MCF 10A (cell line): ENCODE results near the gene MACF1. TPM values are rescaled to one million over a fixed set of nuclear protein-coding genes. Genes with fewer than 3 reads are reported as not detected.

Source experiments
- BruUV-seq: library from RNA; stranded (reverse); fragments of 400-500 nt; replicated peaks from 2 replicates; lab custom pipeline; 2021; lab: Mats Ljungman, UMichigan
- CTCF ChIA-PET: fragments of 300-600 bp; sonication (Branson Sonifier 250); formaldehyde crosslinking; extraction: SDS; loops from one replicate; lab custom pipeline; 2021; ENCODE audit warnings: antibody characterized with exemption, inconsistent platforms; lab: Yijun Ruan, JAX
- POLR2A ChIA-PET: fragments of 300-600, 350-650 bp; sonication (Branson Sonifier 250); formaldehyde crosslinking; extraction: SDS; loops from one replicate; lab custom pipeline; 2020; ENCODE audit warnings: antibody characterized with exemption, inconsistent platforms; lab: Yijun Ruan, JAX
- DNase-seq: peaks from one replicate; pipeline ENCODE4 v3.0.0-alpha.2; 2018; ENCODE audit not compliant: unreplicated experiment
- H3K27ac Mint-ChIP-seq: one replicate; pipeline ENCODE4 v1.8.0; 2022; ENCODE audit warnings: mild to moderate bottlenecking, low read depth, mixed read lengths; ENCODE audit not compliant: unreplicated experiment
- H3K27me3 Mint-ChIP-seq: one replicate; pipeline ENCODE4 v1.8.0; 2022; ENCODE audit warnings: mixed read lengths; ENCODE audit not compliant: insufficient read depth, unreplicated experiment
- H3K36me3 Mint-ChIP-seq: one replicate; pipeline ENCODE4 v1.8.0; 2022; ENCODE audit warnings: mild to moderate bottlenecking, moderate library complexity, mixed read lengths; ENCODE audit not compliant: insufficient read depth, unreplicated experiment
- H3K4me1 Mint-ChIP-seq: one replicate; pipeline ENCODE4 v1.8.0; 2022; ENCODE audit warnings: mixed read lengths; ENCODE audit not compliant: insufficient read depth, unreplicated experiment
- H3K4me3 Mint-ChIP-seq: one replicate; pipeline ENCODE4 v1.8.0; 2022; ENCODE audit warnings: mild to moderate bottlenecking, moderate library complexity, mixed read lengths; ENCODE audit not compliant: unreplicated experiment
- H3K9me3 Mint-ChIP-seq: one replicate; pipeline ENCODE4 v1.8.0; 2022; ENCODE audit warnings: mixed read lengths; ENCODE audit not compliant: unreplicated experiment
- CTCF ChIP-seq: fragments of 200-600 bp; IDR thresholded peaks from one replicate; pipeline ENCODE4 v1.8.0; 2022; ENCODE audit warnings: antibody characterized with exemption, mild to moderate bottlenecking; ENCODE audit not compliant: unreplicated experiment
- intact Hi-C: fragments of 100-400 bp; cut with micrococcal nuclease; formaldehyde crosslinking; loops from 2 replicates; pipeline ENCODE4 v1.14.1; 2022
- total RNA-seq: library from RNA; stranded (reverse); gene quantifications from 2 replicates; pipeline ENCODE4 v1.2.3, GENCODE V29; 2022

The MACF1 gene
- total RNA-seq, 1 experiment from 2014 or later, result 188 TPM

GRCh38 chr1:39438042-39438441 is 233.5 kb downstream of the MACF1 start:
- H3K9me3 Mint-ChIP-seq, result no peaks in the 10 kb centered on the region
- peak overlapping the region; percentile 32 for H3K27ac Mint-ChIP-seq
- intact Hi-C loops, result no loop called here
- no TSS peak for BruUV-seq
- DNase-seq, result no peak
- H3K4me1 Mint-ChIP-seq, result no peaks in the 10 kb centered on the region
- H3K36me3 Mint-ChIP-seq, result peaks cover 75% of the 10 kb centered on the region
- POLR2A ChIA-PET, result interaction anchor here (0.8 to 1.2 kb wide), 4 partner anchors 10 to 23 kb away, joined by 3 to 5 read pairs (median 4); no protein-coding TSS in a partner anchor
- no peak overlapping the region for H3K4me3 Mint-ChIP-seq
- no peaks in the 10 kb centered on the region for H3K27me3 Mint-ChIP-seq
- no peak for TF ChIP-seq CTCF
- CTCF ChIA-PET, result interaction anchor here (1.3 kb wide), 1 partner anchor 346 kb away, joined by 3 read pairs; no protein-coding TSS in a partner anchor

- H3K36me3 Mint-ChIP-seq, result peaks cover 90% of the 10 kb centered on the region
- no peak overlapping the region for H3K27ac Mint-ChIP-seq
- POLR2A ChIA-PET, result no interaction called here
- no TSS peak for BruUV-seq
- no peaks in the 10 kb centered on the region for H3K27me3 Mint-ChIP-seq
- CTCF ChIA-PET, result interaction anchor here (0.6 kb wide), 1 partner anchor 223 kb away, joined by 3 read pairs; no protein-coding TSS in a partner anchor
- TF ChIP-seq CTCF, result no peak
- DNase-seq, result no peak
- no peaks in the 10 kb centered on the region for H3K4me1 Mint-ChIP-seq
- no peaks in the 10 kb centered on the region for H3K9me3 Mint-ChIP-seq
- intact Hi-C loops, result no loop called here
- H3K4me3 Mint-ChIP-seq, result no peak overlapping the region
These were observed 236.4 kb downstream of the MACF1 start for GRCh38 chr1:39440856-39441255.

- no peak for DNase-seq
- H3K36me3 Mint-ChIP-seq, result peaks cover 88% of the 10 kb centered on the region
- H3K4me3 Mint-ChIP-seq, result no peak overlapping the region
- CTCF ChIA-PET, result interaction anchor here (0.6 to 1.1 kb wide), 2 partner anchors 343 to 360 kb away, joined by 3 read pairs; no protein-coding TSS in a partner anchor
- BruUV-seq, result no TSS peak
- no peak overlapping the region for H3K27ac Mint-ChIP-seq
- intact Hi-C loops, result no loop called here
- H3K27me3 Mint-ChIP-seq, result no peaks in the 10 kb centered on the region
- H3K4me1 Mint-ChIP-seq, result no peaks in the 10 kb centered on the region
- POLR2A ChIA-PET, result interaction anchor here (1.4 kb wide), 1 partner anchor 23 kb away, joined by 3 read pairs; no protein-coding TSS in a partner anchor
- H3K9me3 Mint-ChIP-seq, result no peaks in the 10 kb centered on the region
- no peak for TF ChIP-seq CTCF
These were observed 237.3 kb downstream of the MACF1 start for GRCh38 chr1:39441797-39442196.

GRCh38 chr1:39445573-39445972 is 241.1 kb downstream of the MACF1 start:
- ChIA-PET POLR2A (interaction anchor here (0.9 kb wide), 1 partner anchor 13 kb away, joined by 3 read pairs; no protein-coding TSS in a partner anchor), CTCF (interaction anchor here (0.8 kb wide), 1 partner anchor 209 kb away, joined by 5 read pairs; no protein-coding TSS in a partner anchor)
- Mint-ChIP-seq H3K36me3 (peaks cover 91% of the 10 kb centered on the region), H3K4me3 (no peak overlapping the region), H3K27ac (no peak overlapping the region), H3K27me3 (no peaks in the 10 kb centered on the region), H3K9me3 (no peaks in the 10 kb centered on the region), H3K4me1 (no peaks in the 10 kb centered on the region)
- intact Hi-C loops, result no loop called here
- no peak for TF ChIP-seq CTCF
- no peak for DNase-seq
- no TSS peak for BruUV-seq
